Esophagus (tissue), 2 donors: ENCODE data around the gene FBXO39. TPM values are rescaled to one million over a fixed set of nuclear protein-coding genes. Genes with fewer than 3 reads are reported as not detected.
"Not testable (repeated sequence)": the region's sequence is repeated elsewhere in the genome, so short reads cannot be mapped to it uniquely, and the experiment has no call there.

ENCODE experiments used
- H3K27ac ChIP-seq, 2 donors: one replicate each; pipeline ENCODE4 v1.5.1; 2013; ENCODE audit warnings: low read depth in 2 of 2, mild to moderate bottlenecking in 2 of 2, inconsistent platforms in 1 of 2, low read length in 1 of 2, moderate library complexity in 1 of 2
- H3K27me3 ChIP-seq, 2 donors: one replicate each; pipeline ENCODE4 v1.6.1; 2013; ENCODE audit warnings: low read length in 2 of 2, control low read depth in 1 of 2, mild to moderate bottlenecking in 1 of 2; ENCODE audit not compliant: insufficient read depth in 2 of 2, control insufficient read depth in 1 of 2
- H3K36me3 ChIP-seq, 2 donors: one replicate each; pipeline ENCODE4 v1.6.1; 2013; ENCODE audit warnings: low read length in 1 of 2; ENCODE audit not compliant: control insufficient read depth in 2 of 2, insufficient read depth in 2 of 2
- H3K4me1 ChIP-seq, 2 donors: one replicate each; pipeline ENCODE4 v1.6.1; 2013; ENCODE audit warnings: low read length in 1 of 2; ENCODE audit not compliant: control insufficient read depth in 2 of 2, insufficient read depth in 2 of 2
- H3K4me3 ChIP-seq, 2 donors: one replicate each; pipeline ENCODE4 v1.5.1; 2013; ENCODE audit warnings: low read length in 2 of 2, mild to moderate bottlenecking in 2 of 2, low read depth in 1 of 2, moderate library complexity in 1 of 2
- H3K9me3 ChIP-seq, 2 donors: one replicate each; pipeline ENCODE4 v1.6.1; 2013; ENCODE audit warnings: mild to moderate bottlenecking in 2 of 2, low read depth in 1 of 2, low read length in 1 of 2, moderate library complexity in 1 of 2; ENCODE audit not compliant: control insufficient read depth in 2 of 2, insufficient read depth in 1 of 2
- WGBS, 2 donors: extraction: QIAGEN DNeasy Blood & Tissue Kit; methylation state at CpG; one replicate each; pipeline ENCODE4 v1.1.7; 2013; 5-methylcytosine and 5-hydroxymethylcytosine counted together
- polyA plus RNA-seq, 2 donors: library from polyadenylated mRNA; stranded (reverse); fragments of 200-250 nt; gene quantifications; one replicate each; pipeline ENCODE4 v1.2.3, GENCODE V29; 2013
- donor health status: healthy with polysubstance abuse.
- donor health status: Bipolar disorder and iron deficiency.

The FBXO39 gene
- polyA plus RNA-seq, 2 donors: 0.28 to 0.61 TPM

DNA sequence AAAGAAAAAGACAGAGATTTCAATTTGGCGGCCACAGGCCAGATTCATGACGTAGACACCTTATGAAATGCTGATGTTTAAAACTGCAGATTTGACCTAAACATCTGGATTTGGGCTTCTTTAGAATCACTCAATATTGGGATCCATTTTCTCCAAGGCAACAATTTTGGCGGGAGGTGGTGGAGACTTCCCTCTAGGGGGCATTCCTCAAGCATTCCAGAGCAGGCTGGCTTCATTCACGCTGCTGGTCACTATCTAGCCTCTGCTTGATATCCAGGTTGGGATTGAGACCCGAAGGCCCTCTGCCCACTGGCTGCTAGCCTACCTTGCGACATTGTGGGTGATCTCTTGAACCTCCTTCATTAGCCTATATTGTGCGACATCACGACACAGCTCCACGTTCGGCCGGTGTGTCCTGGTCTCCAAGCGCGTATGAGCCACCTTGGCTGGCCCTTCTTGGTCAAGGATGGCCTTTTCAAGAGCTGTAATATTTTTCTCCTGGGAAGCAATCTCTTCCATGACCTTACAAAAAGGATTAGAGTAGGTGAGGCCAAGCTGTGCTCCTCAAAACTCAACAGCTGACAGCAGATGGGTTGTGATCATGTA, 24.5 kb downstream of the FBXO39 start:
- peaks cover 0 to 2% of the 10 kb centered on the region in 2 donors for H3K4me1 ChIP-seq
- no peaks in the 10 kb centered on the region for H3K36me3 ChIP-seq
- H3K27me3 ChIP-seq: no peaks in the 10 kb centered on the region
- H3K27ac ChIP-seq: no peak overlapping the region
- 80 to 91% methylated on average over 13 of the region's 13 CpGs for WGBS, 2 donors
- no peak overlapping the region for H3K4me3 ChIP-seq
- H3K9me3 ChIP-seq: no peaks in the 10 kb centered on the region

DNA sequence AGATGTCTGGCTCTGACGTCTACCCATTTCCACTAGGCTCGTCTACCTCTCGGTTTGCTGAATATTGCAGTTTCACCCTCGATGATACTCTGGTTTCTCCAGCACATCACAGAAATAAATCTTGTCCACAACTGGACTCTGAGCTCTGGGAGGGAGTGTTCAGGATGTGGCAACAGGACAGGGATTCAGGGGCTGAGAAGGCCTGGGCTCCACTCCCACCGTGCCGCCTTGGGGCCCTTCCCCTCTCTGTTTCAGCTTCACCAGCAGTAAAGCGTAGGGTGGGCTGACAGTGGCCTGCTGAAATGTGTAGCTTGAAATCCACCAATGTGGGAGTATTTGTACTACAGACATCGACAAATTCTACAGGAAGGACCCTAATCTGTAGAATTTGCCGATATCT, 35.5 kb downstream of the FBXO39 start:
- Histone ChIP-seq H3K4me3 (no peak overlapping the region), H3K4me1 (peaks cover 0 to 2% of the 10 kb centered on the region in 2 donors), H3K36me3 (no peaks in the 10 kb centered on the region), H3K9me3 (peaks cover 0 to 2% of the 10 kb centered on the region in 2 donors), H3K27ac (no peak overlapping the region), H3K27me3 (no peaks in the 10 kb centered on the region)
- WGBS, 2 donors: 86 to 93% methylated on average over 9 of the region's 9 CpGs

DNA sequence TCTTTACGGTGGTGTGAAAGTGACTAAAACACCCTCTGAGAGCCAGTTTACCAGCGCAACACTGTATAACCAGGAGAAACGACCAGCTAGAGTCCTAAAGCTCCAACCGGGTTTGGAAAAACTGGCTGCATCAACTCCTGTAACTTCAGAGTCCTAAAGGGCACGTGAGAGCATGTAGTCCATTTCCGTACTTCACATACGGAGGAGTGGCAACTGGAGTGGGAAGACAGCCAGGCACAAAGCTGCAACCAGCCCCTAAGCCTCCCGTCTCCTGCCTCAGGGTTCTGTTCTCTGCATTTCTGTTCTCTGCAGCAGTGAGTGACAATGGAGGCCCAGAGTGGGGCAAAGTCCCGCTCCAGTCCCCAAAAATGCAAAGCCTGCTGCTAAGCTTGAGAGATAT, 36.3 kb downstream of the FBXO39 start:
- WGBS, 2 donors: 54 to 67% methylated on average over 9 of the region's 9 CpGs
- no peak overlapping the region for H3K27ac ChIP-seq
- peaks cover 0 to 2% of the 10 kb centered on the region in 2 donors for H3K9me3 ChIP-seq
- H3K4me3 ChIP-seq: no peak overlapping the region
- no peaks in the 10 kb centered on the region for H3K27me3 ChIP-seq
- no peaks in the 10 kb centered on the region for H3K36me3 ChIP-seq
- peaks cover 0 to 2% of the 10 kb centered on the region in 2 donors for H3K4me1 ChIP-seq

DNA sequence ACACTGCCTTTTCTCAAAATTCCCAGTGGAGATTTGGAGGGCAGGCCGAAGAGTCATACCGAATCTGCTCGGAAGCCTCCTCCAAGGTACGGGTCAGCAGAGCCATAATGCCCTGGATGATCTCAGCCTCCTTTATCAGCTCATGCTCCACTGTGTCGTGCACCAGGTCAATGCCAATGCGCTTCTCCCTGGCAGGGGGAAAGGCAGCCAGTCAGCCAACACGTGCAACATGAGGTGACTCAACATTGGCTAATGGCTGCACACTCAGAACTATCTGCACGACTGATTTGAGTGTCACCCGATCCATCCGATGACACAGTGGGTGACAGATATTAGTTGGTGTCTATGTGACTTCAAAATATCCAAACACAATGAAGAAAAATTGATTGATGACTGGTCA, 39.8 kb downstream of the FBXO39 start:
- Histone ChIP-seq H3K9me3 (peaks cover 0 to 2% of the 10 kb centered on the region in 2 donors), H3K27me3 (peaks cover 0 to 5% of the 10 kb centered on the region in 2 donors), H3K4me3 (no peak overlapping the region), H3K36me3 (no peaks in the 10 kb centered on the region), H3K4me1 (peaks cover 0 to 2% of the 10 kb centered on the region in 2 donors), H3K27ac (no peak overlapping the region)
- WGBS, 2 donors: 79 to 86% methylated on average over 10 of the region's 10 CpGs

DNA sequence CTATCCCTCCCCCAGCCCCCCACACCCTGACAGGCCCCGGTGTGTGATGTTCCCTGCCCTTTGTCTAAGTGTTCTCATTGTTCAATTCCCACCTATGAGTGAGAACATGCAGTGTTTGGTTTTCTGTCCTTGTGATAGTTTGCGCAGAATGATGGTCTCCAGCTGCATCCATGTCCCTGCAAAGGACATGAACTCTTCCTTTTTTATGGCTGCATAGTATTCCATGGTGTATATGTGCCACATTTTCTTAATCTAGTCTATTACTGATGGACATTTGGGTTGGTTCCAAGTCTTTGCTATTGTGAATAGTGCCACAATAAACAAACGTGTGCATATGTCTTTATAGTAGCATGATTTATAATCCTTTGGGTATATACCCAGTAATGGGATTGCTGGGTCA, 40.4 kb downstream of the FBXO39 start:
- not testable (repeated sequence) for H3K27ac ChIP-seq, H3K4me1 ChIP-seq, H3K9me3 ChIP-seq, H3K27me3 ChIP-seq, H3K4me3 ChIP-seq, H3K36me3 ChIP-seq
- 71 to 76% methylated on average over 3 of the region's 3 CpGs for WGBS, 2 donors

DNA sequence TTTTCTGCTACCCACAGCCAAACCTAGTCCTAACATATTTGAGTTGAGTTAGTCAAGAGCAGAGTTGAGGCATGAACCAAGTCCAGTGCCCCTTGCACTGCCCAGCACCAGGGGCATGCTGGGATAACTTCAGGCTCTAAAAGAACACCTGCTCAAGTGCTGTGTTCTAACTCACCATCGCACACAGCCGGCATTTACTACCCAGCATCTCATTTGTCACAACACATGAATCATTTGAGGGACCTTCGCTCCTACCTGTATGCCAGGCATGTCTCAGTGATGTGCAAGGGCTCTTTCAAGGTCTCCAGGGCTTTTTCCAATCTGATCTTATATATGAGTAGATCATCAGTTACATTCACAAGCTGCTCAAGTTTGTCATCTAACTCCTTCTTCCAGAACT, 42.9 kb downstream of the FBXO39 start:
- WGBS, 2 donors: 84 to 95% methylated on average over 3 of the region's 3 CpGs
- H3K36me3 ChIP-seq: no peaks in the 10 kb centered on the region
- H3K27ac ChIP-seq: no peak overlapping the region
- no peak overlapping the region for H3K4me3 ChIP-seq
- peaks cover 0 to 2% of the 10 kb centered on the region in 2 donors for H3K9me3 ChIP-seq
- H3K4me1 ChIP-seq: no peaks in the 10 kb centered on the region
- peaks cover 0 to 5% of the 10 kb centered on the region in 2 donors for H3K27me3 ChIP-seq

DNA sequence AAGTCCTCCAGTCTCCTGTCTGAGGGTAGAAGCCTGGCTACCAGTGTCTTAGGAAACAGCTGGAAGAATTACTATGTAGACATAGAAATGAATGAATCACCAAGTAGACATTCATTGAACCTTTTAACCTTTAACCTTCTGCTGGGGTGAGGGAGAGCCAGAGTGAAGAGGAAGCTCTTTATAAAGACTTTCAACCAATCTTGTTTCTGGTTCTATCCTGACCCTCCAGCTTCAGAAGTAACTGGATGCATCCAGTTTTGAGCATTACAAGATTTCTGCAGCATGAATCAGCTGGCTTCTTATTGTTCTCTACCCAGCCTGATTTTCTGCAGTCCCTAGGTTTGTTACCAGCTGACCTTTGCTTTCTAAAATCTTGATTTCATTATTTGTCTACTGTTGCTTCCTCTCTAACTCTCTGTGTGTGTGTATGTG, 47.0 kb downstream of the FBXO39 start:
- no peaks in the 10 kb centered on the region for H3K4me1 ChIP-seq
- H3K4me3 ChIP-seq: no peak overlapping the region
- no peaks in the 10 kb centered on the region for H3K9me3 ChIP-seq
- H3K27me3 ChIP-seq: peaks cover 0 to 5% of the 10 kb centered on the region in 2 donors
- H3K27ac ChIP-seq: no peak overlapping the region
- H3K36me3 ChIP-seq: no peaks in the 10 kb centered on the region

DNA sequence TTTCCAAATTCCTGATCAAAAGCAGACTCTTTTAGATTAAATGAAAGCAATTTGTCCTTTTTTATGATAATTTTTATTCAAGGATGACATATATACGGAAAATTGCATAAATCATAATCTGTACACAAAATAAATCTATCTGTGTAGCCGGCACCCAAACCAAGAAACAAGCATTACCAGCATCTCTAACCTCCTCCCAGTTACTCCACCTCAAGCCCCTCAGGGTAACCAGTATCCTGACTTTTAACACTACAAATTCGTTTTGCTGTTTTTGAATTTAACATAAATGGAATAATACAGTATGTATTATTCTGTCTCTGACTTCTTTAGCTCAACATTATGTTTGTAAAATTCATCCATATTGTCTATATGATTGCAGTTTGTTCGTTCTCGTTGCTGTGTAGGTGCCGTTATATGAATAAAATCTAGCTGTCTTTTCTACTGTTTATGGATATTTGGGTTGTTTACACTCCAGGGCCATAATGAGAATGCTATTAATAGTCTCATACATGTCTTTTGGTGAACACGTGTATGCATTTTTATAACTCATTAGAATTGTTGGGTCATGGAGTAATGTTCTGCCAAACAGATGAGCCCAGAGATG, 54.5 kb downstream of the FBXO39 start:
- WGBS, 2 donors: 70 to 72% methylated on average over 7 of the region's 7 CpGs
- peaks cover 0 to 2% of the 10 kb centered on the region in 2 donors for H3K27me3 ChIP-seq
- H3K27ac ChIP-seq: no peak overlapping the region
- H3K4me3 ChIP-seq: no peak overlapping the region
- peaks cover 5 to 6% of the 10 kb centered on the region in 2 donors for H3K4me1 ChIP-seq
- no peaks in the 10 kb centered on the region for H3K9me3 ChIP-seq
- H3K36me3 ChIP-seq: no peaks in the 10 kb centered on the region

DNA sequence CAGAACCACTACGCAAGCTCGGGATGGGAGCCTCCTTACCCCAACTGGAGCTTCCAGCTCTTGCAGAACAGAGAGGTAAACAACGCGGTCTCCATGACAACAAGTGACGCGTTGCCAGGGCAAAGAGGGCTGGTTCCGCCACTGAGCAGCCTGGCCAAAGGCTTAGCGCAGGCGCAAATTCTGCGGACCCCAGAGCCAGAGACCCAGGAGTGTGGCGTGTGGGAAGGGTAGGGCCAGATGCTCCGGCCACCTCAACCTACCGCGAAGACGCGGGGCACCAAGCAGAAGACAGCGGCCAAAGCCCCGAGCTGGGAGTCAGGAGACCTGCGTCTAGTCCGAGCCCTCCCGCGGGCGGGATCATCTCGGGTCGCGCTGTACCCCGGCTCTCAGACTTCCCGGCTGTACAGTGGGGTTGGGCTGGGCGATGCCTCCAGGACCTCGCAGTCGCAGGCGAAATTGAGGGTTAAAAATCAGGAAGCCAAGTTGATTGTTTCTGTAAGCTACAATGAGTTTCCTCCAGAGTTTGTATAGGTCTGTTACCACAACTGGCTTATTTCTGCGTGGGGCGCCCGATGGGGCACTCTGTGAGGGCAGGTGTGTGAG, 55.7 kb downstream of the FBXO39 start, which contains the start of gene TEKT1:
Gene TEKT1, minus strand, starts transcription at position 69 of the 603 bp plus-strand sequence. CDS start 1,353 bp downstream, outside the sequence.
- H3K27me3 ChIP-seq: peaks cover 0 to 2% of the 10 kb centered on the region in 2 donors
- peaks cover 5 to 6% of the 10 kb centered on the region in 2 donors for H3K4me1 ChIP-seq
- no peaks in the 10 kb centered on the region for H3K36me3 ChIP-seq
- 2 to 3% methylated on average over 35 of the region's 35 CpGs for WGBS, 2 donors
- no peak within 1 kb of the TSS for H3K27ac ChIP-seq
- no peaks in the 10 kb centered on the region for H3K9me3 ChIP-seq
- peak within 1 kb of the TSS; percentile 38 to 44 for H3K4me3 ChIP-seq
